Left ventricle myocardium inferior (tissue), 1 donor: ENCODE measurements around the gene PLXDC2. TPM values are rescaled to one million over a fixed set of nuclear protein-coding genes. Genes with fewer than 3 reads are reported as not detected.

Experiments
- DNase-seq: peaks from one replicate; pipeline ENCODE4 v3.0.0-alpha.2; 2020
- H3K27ac ChIP-seq: fragments of 200-600 bp; replicated peaks from 2 replicates; pipeline ENCODE4 v1.8.0; 2021
- H3K27me3 ChIP-seq: fragments of 200-600 bp; 2 replicates; pipeline ENCODE4 v1.8.0; 2021; ENCODE audit warnings: low read depth
- H3K36me3 ChIP-seq: fragments of 200-600 bp; 2 replicates; pipeline ENCODE4 v1.8.0; 2021
- H3K4me1 ChIP-seq: fragments of 200-600 bp; 2 replicates; pipeline ENCODE4 v1.8.0; 2021
- H3K4me3 ChIP-seq: fragments of 200-600 bp; 2 replicates; pipeline ENCODE4 v1.8.0; 2021; ENCODE audit warnings: mild to moderate bottlenecking, moderate library complexity
- H3K9me3 ChIP-seq: fragments of 200-600 bp; replicated peaks from 2 replicates; pipeline ENCODE4 v1.8.0; 2021
- CTCF ChIP-seq: fragments of 200-600 bp; IDR thresholded peaks from 2 replicates; pipeline ENCODE4 v1.8.0; 2021; ENCODE audit warnings: antibody characterized with exemption, mild to moderate bottlenecking, borderline replicate concordance
- intact Hi-C: fragments of 100-400 bp; cut with micrococcal nuclease; formaldehyde crosslinking; loops from one replicate; pipeline ENCODE4 v1.11.0; 2022
- total RNA-seq: library from RNA; stranded (reverse); fragmentation: NEBNext Ultra II Directional; extraction: Animal tissue kit (Norgen Biotek cat#: 25700); gene quantifications from one replicate; pipeline ENCODE4 v1.2.1, GENCODE V29; 2021
- donor health status: DM: no; HTN: yes; CAD: no; lungs with severe emphysema.

The PLXDC2 gene
- total RNA-seq, 1 donor from 2014 or later: 16.6 TPM

GRCh38 chr10:19922236-19922963 lies 106.2 kb downstream of the PLXDC2 start:
- no peak for TF ChIP-seq CTCF
- Histone ChIP-seq H3K9me3 (no peaks in the 10 kb centered on the region), H3K4me1 (peaks cover 74% of the 10 kb centered on the region), H3K27ac (peak overlapping the region; percentile 70), H3K27me3 (no peaks in the 10 kb centered on the region), H3K36me3 (no peaks in the 10 kb centered on the region), H3K4me3 (no peak overlapping the region)
- DNase-seq: no peak
- intact Hi-C loops: no loop called here

- H3K27ac ChIP-seq: no peak overlapping the region
- H3K36me3 ChIP-seq: no peaks in the 10 kb centered on the region
- DNase-seq: no peak
- intact Hi-C loops: no loop called here
- peaks cover 58% of the 10 kb centered on the region for H3K4me1 ChIP-seq
- no peaks in the 10 kb centered on the region for H3K9me3 ChIP-seq
- H3K27me3 ChIP-seq: no peaks in the 10 kb centered on the region
- H3K4me3 ChIP-seq: no peak overlapping the region
- no peak for TF ChIP-seq CTCF
Observed at GRCh38 chr10:19925064-19925463, 108.8 kb downstream of the PLXDC2 start.

GRCh38 chr10:19928936-19929335 lies 112.7 kb downstream of the PLXDC2 start:
- no peaks in the 10 kb centered on the region for H3K9me3 ChIP-seq
- intact Hi-C loops: no loop called here
- no peaks in the 10 kb centered on the region for H3K36me3 ChIP-seq
- no peaks in the 10 kb centered on the region for H3K27me3 ChIP-seq
- no peak for DNase-seq
- H3K4me1 ChIP-seq: peaks cover 49% of the 10 kb centered on the region
- TF ChIP-seq CTCF: no peak
- H3K27ac ChIP-seq: peak overlapping the region; percentile 83
- no peak overlapping the region for H3K4me3 ChIP-seq

GRCh38 chr10:19929506-19930140 lies 113.4 kb downstream of the PLXDC2 start:
- intact Hi-C loops: no loop called here
- TF ChIP-seq CTCF: no peak
- Histone ChIP-seq H3K27me3 (no peaks in the 10 kb centered on the region), H3K27ac (peak overlapping the region; percentile 83), H3K9me3 (no peaks in the 10 kb centered on the region), H3K4me3 (no peak overlapping the region), H3K36me3 (no peaks in the 10 kb centered on the region), H3K4me1 (peaks cover 45% of the 10 kb centered on the region)
- DNase-seq: no peak

GRCh38 chr10:19930936-19931893 lies 115.0 kb downstream of the PLXDC2 start:
- intact Hi-C loops: no loop called here
- Histone ChIP-seq H3K36me3 (no peaks in the 10 kb centered on the region), H3K4me1 (peaks cover 36% of the 10 kb centered on the region), H3K4me3 (peak overlapping the region; percentile 7), H3K9me3 (no peaks in the 10 kb centered on the region), H3K27me3 (no peaks in the 10 kb centered on the region), H3K27ac (peak overlapping the region; percentile 83)
- DNase-seq: no peak
- TF ChIP-seq CTCF: no peak
